Measurements from ENCODE around the gene TBC1D30.

TBC1D30 gene

GRCh38 chr12:64915242-64915641 is 90.8 kb downstream of the TBC1D30 start:
- DNase-seq = no peak

- DNase-seq = no peak
Observed at GRCh38 chr12:64916411-64917261, 92.2 kb downstream of the TBC1D30 start.

- no peak for DNase-seq
Observed at GRCh38 chr12:64918344-64918743, 93.9 kb downstream of the TBC1D30 start.

- no peak for DNase-seq
Observed at GRCh38 chr12:64918801-64919200, 94.4 kb downstream of the TBC1D30 start.

- no peak for DNase-seq
Observed at GRCh38 chr12:64922853-64923252, 98.4 kb downstream of the TBC1D30 start.

- DNase-seq = no peak
Observed at GRCh38 chr12:64923536-64923935, 99.1 kb downstream of the TBC1D30 start.

Data from NK-92 treated with Interleukin-12 subunit alpha and Interleukin-12 subunit beta, amount 100 ng/mL, for 24 hours (cell line).